WTC11 (cell line): ENCODE data around the gene IQGAP2. TPM values are rescaled to one million over a fixed set of nuclear protein-coding genes. Genes with fewer than 3 reads are reported as not detected.

Source experiments
- ATAC-seq: fragments of 200-7000 bp; cut with Tn5 transposase; 2 replicates; pipeline ENCODE4 v1.10.0; 2021; ENCODE audit warnings: mild to moderate bottlenecking, moderate library complexity
- CTCF ChIA-PET: fragments of 300-600 bp; sonication (Branson Sonifier 250); formaldehyde crosslinking; loops from one replicate; lab custom pipeline; 2021; ENCODE audit warnings: antibody characterized with exemption; lab: Charles Lee
- POLR2A ChIA-PET: fragments of 350-600 bp; sonication (Branson Sonifier 250); formaldehyde crosslinking; loops from one replicate; lab custom pipeline; 2021; ENCODE audit warnings: antibody characterized with exemption; lab: Charles Lee
- DNase-seq: peaks from one replicate; pipeline ENCODE4 v3.0.0; 2021; ENCODE audit warnings: low spot score
- H3K27ac Mint-ChIP-seq: 2 replicates; pipeline ENCODE4 v1.8.0; 2021; ENCODE audit warnings: mixed read lengths
- H3K27me3 Mint-ChIP-seq: 2 replicates; pipeline ENCODE4 v1.8.0; 2021; ENCODE audit warnings: low read depth, mild to moderate bottlenecking, moderate library complexity, mixed read lengths
- H3K36me3 Mint-ChIP-seq: 2 replicates; pipeline ENCODE4 v1.8.0; 2021; ENCODE audit warnings: mixed read lengths
- H3K4me1 Mint-ChIP-seq: 2 replicates; pipeline ENCODE4 v1.8.0; 2022; ENCODE audit warnings: mixed read lengths
- H3K4me3 Mint-ChIP-seq: 2 replicates; pipeline ENCODE4 v1.8.0; 2021; ENCODE audit warnings: mild to moderate bottlenecking, moderate library complexity, mixed read lengths
- H3K9me3 Mint-ChIP-seq: 2 replicates; pipeline ENCODE4 v1.8.0; 2021; ENCODE audit warnings: mixed read lengths
- EMX1 ChIP-seq: fragments of 250-450 bp; sonication (Bioruptor Pico); IDR thresholded peaks from 2 replicates; pipeline ENCODE4 v1.8.0; 2021; ENCODE audit warnings: mild to moderate bottlenecking
- HMGA2 ChIP-seq: fragments of 250-450 bp; sonication (Bioruptor Pico); IDR thresholded peaks from 2 replicates; pipeline ENCODE4 v1.4.0; 2021; ENCODE audit warnings: mild to moderate bottlenecking, moderate library complexity
- KAT7 ChIP-seq: sonication (generic); formaldehyde crosslinking; IDR thresholded peaks from 2 replicates; pipeline ENCODE4 v1.8.1; 2023; ENCODE audit warnings: missing genetic modification reagents, mild to moderate bottlenecking, borderline replicate concordance
- MXD4 ChIP-seq: fragments of 250-450 bp; sonication (Bioruptor Pico); IDR thresholded peaks from 2 replicates; pipeline ENCODE4 v1.8.0; 2021; ENCODE audit warnings: mild to moderate bottlenecking, moderate library complexity, borderline replicate concordance
- NFATC4 ChIP-seq: fragments of 250-450 bp; sonication (Bioruptor Pico); IDR thresholded peaks from 2 replicates; pipeline ENCODE4 v1.9.0; 2021; ENCODE audit warnings: mild to moderate bottlenecking
- NR1H2 ChIP-seq: sonication (generic); formaldehyde crosslinking; IDR thresholded peaks from 2 replicates; pipeline ENCODE4 v1.9.0; 2021; ENCODE audit warnings: mild to moderate bottlenecking, moderate library complexity, missing genetic modification reagents
- OVOL2 ChIP-seq: fragments of 250-450 bp; sonication (Bioruptor Pico); IDR thresholded peaks from 2 replicates; pipeline ENCODE4 v1.9.0; 2021; ENCODE audit warnings: mild to moderate bottlenecking, borderline replicate concordance
- RORB ChIP-seq: fragments of 250-450 bp; sonication (Bioruptor Pico); IDR thresholded peaks from 2 replicates; pipeline ENCODE4 v1.9.0; 2021; ENCODE audit warnings: mild to moderate bottlenecking
- TCF7 ChIP-seq: sonication (generic); formaldehyde crosslinking; IDR thresholded peaks from 2 replicates; pipeline ENCODE4 v1.8.0; 2022; ENCODE audit warnings: mild to moderate bottlenecking, low read depth, missing genetic modification reagents, moderate library complexity
- TEAD4 ChIP-seq: sonication (generic); formaldehyde crosslinking; IDR thresholded peaks from 2 replicates; pipeline ENCODE4 v1.8.0; 2022; ENCODE audit warnings: mild to moderate bottlenecking, missing genetic modification reagents
- TP53 ChIP-seq: sonication (generic); formaldehyde crosslinking; IDR thresholded peaks from 2 replicates; pipeline ENCODE4 v1.8.1; 2023; ENCODE audit warnings: mild to moderate bottlenecking, missing genetic modification reagents
- ZNF219 ChIP-seq: sonication (generic); formaldehyde crosslinking; IDR thresholded peaks from 2 replicates; pipeline ENCODE4 v1.8.0; 2023; ENCODE audit warnings: missing genetic modification reagents, mild to moderate bottlenecking, borderline replicate concordance
- ZNF416 ChIP-seq: fragments of 250-450 bp; sonication (Bioruptor Pico); IDR thresholded peaks from 2 replicates; pipeline ENCODE4 v1.9.0; 2021; ENCODE audit warnings: mild to moderate bottlenecking, inconsistent platforms
- total RNA-seq: library from RNA; stranded (reverse); gene quantifications from 3 replicates; pipeline ENCODE4 v1.2.3, GENCODE V29; 2021
- TF ChIP-seq, protein P1 (sequence below): sonication (generic); formaldehyde crosslinking; IDR thresholded peaks from 2 replicates; pipeline ENCODE4 v1.8.1; 2023; ENCODE audit warnings: mild to moderate bottlenecking, moderate library complexity, missing genetic modification reagents
- TF ChIP-seq, protein P2 (sequence below): sonication (generic); formaldehyde crosslinking; IDR thresholded peaks from 2 replicates; pipeline ENCODE4 v1.8.1; 2022; ENCODE audit warnings: low read depth, missing genetic modification reagents, borderline replicate concordance
- TF ChIP-seq, protein P3 (sequence below): sonication (generic); formaldehyde crosslinking; IDR thresholded peaks from 2 replicates; pipeline ENCODE4 v1.8.1; 2023; ENCODE audit warnings: mild to moderate bottlenecking, missing genetic modification reagents, moderate library complexity
- TF ChIP-seq, protein P4 (sequence below): sonication (generic); formaldehyde crosslinking; IDR thresholded peaks from 2 replicates; pipeline ENCODE4 v1.8.1; 2022; ENCODE audit warnings: missing genetic modification reagents, borderline replicate concordance
- TF ChIP-seq, protein P5 (sequence below): fragments of 250-450 bp; sonication (Bioruptor Pico); IDR thresholded peaks from 2 replicates; pipeline ENCODE4 v1.9.0; 2021; ENCODE audit warnings: mild to moderate bottlenecking
- TF ChIP-seq, protein P6 (sequence below): fragments of 200-600 bp; IDR thresholded peaks from 2 replicates; pipeline ENCODE4 v1.8.0; 2022; ENCODE audit warnings: antibody characterized with exemption

The IQGAP2 gene
- total RNA-seq, 1 experiment from 2014 or later, result 70.6 TPM

DNA sequence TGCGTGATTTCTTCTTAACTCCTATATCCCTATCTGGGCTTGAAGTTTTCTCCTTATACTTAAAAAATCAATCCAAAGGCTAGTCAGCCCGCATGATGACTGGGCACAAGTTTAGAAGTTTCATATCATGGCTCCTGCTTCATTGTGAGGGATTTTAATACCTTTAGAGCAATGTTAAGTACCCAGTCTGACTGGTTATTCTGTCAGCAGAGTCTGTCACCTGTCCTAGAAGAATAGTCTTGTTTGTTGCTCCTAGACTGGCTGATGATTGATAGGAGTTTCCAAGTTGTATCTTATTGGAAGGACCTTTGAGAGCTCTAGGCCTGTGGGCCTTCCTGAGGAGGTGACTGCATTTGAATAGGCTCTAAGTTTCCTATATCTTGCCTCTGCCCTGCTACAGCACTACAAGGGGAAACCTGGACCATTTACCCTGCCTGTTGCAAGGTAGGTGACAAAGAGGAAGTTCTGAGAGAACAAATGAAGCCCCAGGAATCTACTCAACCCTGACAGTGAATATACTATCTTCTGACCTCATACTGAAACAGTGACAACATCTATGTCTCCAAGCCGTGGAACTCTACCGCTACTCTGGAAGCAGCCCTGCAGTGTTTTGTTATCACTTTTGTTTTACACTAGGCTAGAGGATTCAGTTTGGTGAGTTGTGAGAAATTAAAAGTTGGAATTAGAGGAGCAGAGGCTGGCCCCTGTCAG, 153.6 kb downstream of the IQGAP2 start:
- POLR2A ChIA-PET, result no interaction called here
- peaks cover 11% of the 10 kb centered on the region for H3K36me3 Mint-ChIP-seq
- no peak overlapping the region for H3K27ac Mint-ChIP-seq
- no peaks in the 10 kb centered on the region for H3K27me3 Mint-ChIP-seq
- H3K9me3 Mint-ChIP-seq, result peaks cover 8% of the 10 kb centered on the region
- DNase-seq (no peak), ATAC-seq (no peak)
- TF ChIP-seq, protein P1, sequence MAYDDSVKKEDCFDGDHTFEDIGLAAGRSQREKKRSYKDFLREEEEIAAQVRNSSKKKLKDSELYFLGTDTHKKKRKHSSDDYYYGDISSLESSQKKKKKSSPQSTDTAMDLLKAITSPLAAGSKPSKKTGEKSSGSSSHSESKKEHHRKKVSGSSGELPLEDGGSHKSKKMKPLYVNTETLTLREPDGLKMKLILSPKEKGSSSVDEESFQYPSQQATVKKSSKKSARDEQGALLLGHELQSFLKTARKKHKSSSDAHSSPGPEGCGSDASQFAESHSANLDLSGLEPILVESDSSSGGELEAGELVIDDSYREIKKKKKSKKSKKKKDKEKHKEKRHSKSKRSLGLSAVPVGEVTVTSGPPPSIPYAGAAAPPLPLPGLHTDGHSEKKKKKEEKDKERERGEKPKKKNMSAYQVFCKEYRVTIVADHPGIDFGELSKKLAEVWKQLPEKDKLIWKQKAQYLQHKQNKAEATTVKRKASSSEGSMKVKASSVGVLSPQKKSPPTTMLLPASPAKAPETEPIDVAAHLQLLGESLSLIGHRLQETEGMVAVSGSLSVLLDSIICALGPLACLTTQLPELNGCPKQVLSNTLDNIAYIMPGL (CRISPR knock-in tag), result no peak
- TF ChIP-seq MXD4 (CRISPR knock-in tag), result no peak
- no peak for TF ChIP-seq OVOL2
- TF ChIP-seq KAT7 (CRISPR knock-in tag), result no peak
- TF ChIP-seq NR1H2, result no peak
- TF ChIP-seq, protein P2, sequence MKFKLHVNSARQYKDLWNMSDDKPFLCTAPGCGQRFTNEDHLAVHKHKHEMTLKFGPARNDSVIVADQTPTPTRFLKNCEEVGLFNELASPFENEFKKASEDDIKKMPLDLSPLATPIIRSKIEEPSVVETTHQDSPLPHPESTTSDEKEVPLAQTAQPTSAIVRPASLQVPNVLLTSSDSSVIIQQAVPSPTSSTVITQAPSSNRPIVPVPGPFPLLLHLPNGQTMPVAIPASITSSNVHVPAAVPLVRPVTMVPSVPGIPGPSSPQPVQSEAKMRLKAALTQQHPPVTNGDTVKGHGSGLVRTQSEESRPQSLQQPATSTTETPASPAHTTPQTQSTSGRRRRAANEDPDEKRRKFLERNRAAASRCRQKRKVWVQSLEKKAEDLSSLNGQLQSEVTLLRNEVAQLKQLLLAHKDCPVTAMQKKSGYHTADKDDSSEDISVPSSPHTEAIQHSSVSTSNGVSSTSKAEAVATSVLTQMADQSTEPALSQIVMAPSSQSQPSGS, result no peak
- TF ChIP-seq ZNF219 (CRISPR knock-in tag), result no peak
- no peak for TF ChIP-seq TCF7 (CRISPR knock-in tag)
- no peak for TF ChIP-seq NFATC4
- TF ChIP-seq, protein P3, sequence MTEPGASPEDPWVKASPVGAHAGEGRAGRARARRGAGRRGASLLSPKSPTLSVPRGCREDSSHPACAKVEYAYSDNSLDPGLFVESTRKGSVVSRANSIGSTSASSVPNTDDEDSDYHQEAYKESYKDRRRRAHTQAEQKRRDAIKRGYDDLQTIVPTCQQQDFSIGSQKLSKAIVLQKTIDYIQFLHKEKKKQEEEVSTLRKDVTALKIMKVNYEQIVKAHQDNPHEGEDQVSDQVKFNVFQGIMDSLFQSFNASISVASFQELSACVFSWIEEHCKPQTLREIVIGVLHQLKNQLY (CRISPR knock-in tag), result no peak
- TF ChIP-seq, protein P4, sequence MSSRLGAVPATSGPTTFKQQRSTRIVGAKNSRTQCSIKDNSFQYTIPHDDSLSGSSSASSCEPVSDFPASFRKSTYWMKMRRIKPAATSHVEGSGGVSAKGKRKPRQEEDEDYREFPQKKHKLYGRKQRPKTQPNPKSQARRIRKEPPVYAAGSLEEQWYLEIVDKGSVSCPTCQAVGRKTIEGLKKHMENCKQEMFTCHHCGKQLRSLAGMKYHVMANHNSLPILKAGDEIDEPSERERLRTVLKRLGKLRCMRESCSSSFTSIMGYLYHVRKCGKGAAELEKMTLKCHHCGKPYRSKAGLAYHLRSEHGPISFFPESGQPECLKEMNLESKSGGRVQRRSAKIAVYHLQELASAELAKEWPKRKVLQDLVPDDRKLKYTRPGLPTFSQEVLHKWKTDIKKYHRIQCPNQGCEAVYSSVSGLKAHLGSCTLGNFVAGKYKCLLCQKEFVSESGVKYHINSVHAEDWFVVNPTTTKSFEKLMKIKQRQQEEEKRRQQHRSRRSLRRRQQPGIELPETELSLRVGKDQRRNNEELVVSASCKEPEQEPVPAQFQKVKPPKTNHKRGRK (CRISPR knock-in tag), result no peak
- TF ChIP-seq, protein P5, sequence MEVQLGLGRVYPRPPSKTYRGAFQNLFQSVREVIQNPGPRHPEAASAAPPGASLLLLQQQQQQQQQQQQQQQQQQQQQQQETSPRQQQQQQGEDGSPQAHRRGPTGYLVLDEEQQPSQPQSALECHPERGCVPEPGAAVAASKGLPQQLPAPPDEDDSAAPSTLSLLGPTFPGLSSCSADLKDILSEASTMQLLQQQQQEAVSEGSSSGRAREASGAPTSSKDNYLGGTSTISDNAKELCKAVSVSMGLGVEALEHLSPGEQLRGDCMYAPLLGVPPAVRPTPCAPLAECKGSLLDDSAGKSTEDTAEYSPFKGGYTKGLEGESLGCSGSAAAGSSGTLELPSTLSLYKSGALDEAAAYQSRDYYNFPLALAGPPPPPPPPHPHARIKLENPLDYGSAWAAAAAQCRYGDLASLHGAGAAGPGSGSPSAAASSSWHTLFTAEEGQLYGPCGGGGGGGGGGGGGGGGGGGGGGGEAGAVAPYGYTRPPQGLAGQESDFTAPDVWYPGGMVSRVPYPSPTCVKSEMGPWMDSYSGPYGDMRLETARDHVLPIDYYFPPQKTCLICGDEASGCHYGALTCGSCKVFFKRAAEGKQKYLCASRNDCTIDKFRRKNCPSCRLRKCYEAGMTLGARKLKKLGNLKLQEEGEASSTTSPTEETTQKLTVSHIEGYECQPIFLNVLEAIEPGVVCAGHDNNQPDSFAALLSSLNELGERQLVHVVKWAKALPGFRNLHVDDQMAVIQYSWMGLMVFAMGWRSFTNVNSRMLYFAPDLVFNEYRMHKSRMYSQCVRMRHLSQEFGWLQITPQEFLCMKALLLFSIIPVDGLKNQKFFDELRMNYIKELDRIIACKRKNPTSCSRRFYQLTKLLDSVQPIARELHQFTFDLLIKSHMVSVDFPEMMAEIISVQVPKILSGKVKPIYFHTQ (CRISPR knock-in tag), result no peak
- TF ChIP-seq RORB (CRISPR knock-in tag), result no peak
- TF ChIP-seq TEAD4 (CRISPR knock-in tag), result no peak
- no peak for TF ChIP-seq ZNF416 (CRISPR knock-in tag)
- no peak for TF ChIP-seq EMX1 (CRISPR knock-in tag)
- no peak for TF ChIP-seq TP53 (CRISPR knock-in tag)
- no peak for TF ChIP-seq HMGA2 (CRISPR knock-in tag)
- TF ChIP-seq, protein P6, sequence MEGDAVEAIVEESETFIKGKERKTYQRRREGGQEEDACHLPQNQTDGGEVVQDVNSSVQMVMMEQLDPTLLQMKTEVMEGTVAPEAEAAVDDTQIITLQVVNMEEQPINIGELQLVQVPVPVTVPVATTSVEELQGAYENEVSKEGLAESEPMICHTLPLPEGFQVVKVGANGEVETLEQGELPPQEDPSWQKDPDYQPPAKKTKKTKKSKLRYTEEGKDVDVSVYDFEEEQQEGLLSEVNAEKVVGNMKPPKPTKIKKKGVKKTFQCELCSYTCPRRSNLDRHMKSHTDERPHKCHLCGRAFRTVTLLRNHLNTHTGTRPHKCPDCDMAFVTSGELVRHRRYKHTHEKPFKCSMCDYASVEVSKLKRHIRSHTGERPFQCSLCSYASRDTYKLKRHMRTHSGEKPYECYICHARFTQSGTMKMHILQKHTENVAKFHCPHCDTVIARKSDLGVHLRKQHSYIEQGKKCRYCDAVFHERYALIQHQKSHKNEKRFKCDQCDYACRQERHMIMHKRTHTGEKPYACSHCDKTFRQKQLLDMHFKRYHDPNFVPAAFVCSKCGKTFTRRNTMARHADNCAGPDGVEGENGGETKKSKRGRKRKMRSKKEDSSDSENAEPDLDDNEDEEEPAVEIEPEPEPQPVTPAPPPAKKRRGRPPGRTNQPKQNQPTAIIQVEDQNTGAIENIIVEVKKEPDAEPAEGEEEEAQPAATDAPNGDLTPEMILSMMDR, result no peak
- peaks cover 3% of the 10 kb centered on the region; the same call in 1 of the 2 replicates for H3K4me1 Mint-ChIP-seq
- H3K4me3 Mint-ChIP-seq, result no peak overlapping the region
- CTCF ChIA-PET, result interaction anchor here (1.5 kb wide), 1 partner anchor 12 kb away, joined by 4 read pairs; no protein-coding TSS in a partner anchor
